ENCODE results near the gene OCA2.
"Not testable (repeated sequence)": the region's sequence is repeated elsewhere in the genome, so short reads cannot be mapped to it uniquely, and the experiment has no call there.

OCA2 gene

DNA sequence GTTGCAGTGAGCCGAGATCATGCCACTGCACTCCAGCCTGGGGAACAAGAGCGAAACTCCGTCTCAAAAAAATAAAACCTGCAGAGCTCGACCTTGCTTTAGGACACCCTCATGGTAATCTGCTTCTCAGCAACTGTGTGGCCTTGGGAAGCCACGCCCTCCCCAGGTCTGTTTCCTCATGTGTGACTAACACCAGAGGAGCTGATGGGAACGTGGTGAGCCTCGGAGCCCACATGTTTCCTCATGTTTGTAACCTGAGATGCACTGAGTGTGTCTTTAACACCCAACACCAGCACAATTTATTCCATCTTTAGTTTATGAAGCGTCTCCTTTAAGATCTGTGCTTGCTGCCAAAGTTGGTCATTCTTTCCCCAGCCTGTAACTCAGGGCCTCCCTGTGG is 142.8 kb downstream of the OCA2 start:
- no peak overlapping the region for H2AFZ ChIP-seq (ENCODE audit: low read length)
- no peak overlapping the region for H3K4me2 ChIP-seq (ENCODE audit: low read length)
- no peak overlapping the region for H3K4me3 ChIP-seq (ENCODE audit: low read depth, low read length, poor library complexity, severe bottlenecking)
- no peaks in the 10 kb centered on the region for H3K79me2 ChIP-seq (ENCODE audit: insufficient read depth, low read length)
- no peaks in the 10 kb centered on the region for H3F3A ChIP-seq (ENCODE audit: insufficient read depth, low read length)
- H3K9me3 ChIP-seq (ENCODE audit: low read length): no peaks in the 10 kb centered on the region
- H3K36me3 ChIP-seq (ENCODE audit: insufficient read depth, low read length): no peaks in the 10 kb centered on the region
- no peaks in the 10 kb centered on the region for H4K20me1 ChIP-seq (ENCODE audit: insufficient read depth, low read length)
- H3K27me3 ChIP-seq (ENCODE audit: insufficient read depth, low read length): no peaks in the 10 kb centered on the region
- no peaks in the 10 kb centered on the region for H3K9me2 ChIP-seq (ENCODE audit: low read depth, low read length)
- no peak for TF ChIP-seq EZH2 (IDR thresholded peaks at IDR 0.05; ENCODE audit: borderline replicate concordance, low read length)
- TF ChIP-seq, protein P1, sequence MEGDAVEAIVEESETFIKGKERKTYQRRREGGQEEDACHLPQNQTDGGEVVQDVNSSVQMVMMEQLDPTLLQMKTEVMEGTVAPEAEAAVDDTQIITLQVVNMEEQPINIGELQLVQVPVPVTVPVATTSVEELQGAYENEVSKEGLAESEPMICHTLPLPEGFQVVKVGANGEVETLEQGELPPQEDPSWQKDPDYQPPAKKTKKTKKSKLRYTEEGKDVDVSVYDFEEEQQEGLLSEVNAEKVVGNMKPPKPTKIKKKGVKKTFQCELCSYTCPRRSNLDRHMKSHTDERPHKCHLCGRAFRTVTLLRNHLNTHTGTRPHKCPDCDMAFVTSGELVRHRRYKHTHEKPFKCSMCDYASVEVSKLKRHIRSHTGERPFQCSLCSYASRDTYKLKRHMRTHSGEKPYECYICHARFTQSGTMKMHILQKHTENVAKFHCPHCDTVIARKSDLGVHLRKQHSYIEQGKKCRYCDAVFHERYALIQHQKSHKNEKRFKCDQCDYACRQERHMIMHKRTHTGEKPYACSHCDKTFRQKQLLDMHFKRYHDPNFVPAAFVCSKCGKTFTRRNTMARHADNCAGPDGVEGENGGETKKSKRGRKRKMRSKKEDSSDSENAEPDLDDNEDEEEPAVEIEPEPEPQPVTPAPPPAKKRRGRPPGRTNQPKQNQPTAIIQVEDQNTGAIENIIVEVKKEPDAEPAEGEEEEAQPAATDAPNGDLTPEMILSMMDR (IDR thresholded peaks at IDR 0.05; ENCODE audit: low read length): no peak
- H3K9ac ChIP-seq (ENCODE audit: low read length): no peak overlapping the region
- H3K4me1 ChIP-seq (ENCODE audit: insufficient read depth, low read length, severe bottlenecking): peaks cover 5% of the 10 kb centered on the region
- H3K27ac ChIP-seq (ENCODE audit: low read depth, low read length, poor library complexity, severe bottlenecking): no peak overlapping the region

- TF ChIP-seq, protein P1 (IDR thresholded peaks at IDR 0.05; ENCODE audit: low read length): no peak
- no peak for TF ChIP-seq EZH2 (IDR thresholded peaks at IDR 0.05; ENCODE audit: borderline replicate concordance, low read length)
- H3K9me3 ChIP-seq (ENCODE audit: low read length): no peaks in the 10 kb centered on the region
- H3K27ac ChIP-seq (ENCODE audit: low read depth, low read length, poor library complexity, severe bottlenecking): no peak overlapping the region
- H3K4me1 ChIP-seq (ENCODE audit: insufficient read depth, low read length, severe bottlenecking): peaks cover 5% of the 10 kb centered on the region
- H3K36me3 ChIP-seq (ENCODE audit: insufficient read depth, low read length): no peaks in the 10 kb centered on the region
- no peak overlapping the region for H3K9ac ChIP-seq (ENCODE audit: low read length)
- H3K79me2 ChIP-seq (ENCODE audit: insufficient read depth, low read length): no peaks in the 10 kb centered on the region
- no peaks in the 10 kb centered on the region for H4K20me1 ChIP-seq (ENCODE audit: insufficient read depth, low read length)
- no peak overlapping the region for H2AFZ ChIP-seq (ENCODE audit: low read length)
- H3K4me3 ChIP-seq (ENCODE audit: low read depth, low read length, poor library complexity, severe bottlenecking): no peak overlapping the region
- no peaks in the 10 kb centered on the region for H3K9me2 ChIP-seq (ENCODE audit: low read depth, low read length)
- H3K27me3 ChIP-seq (ENCODE audit: insufficient read depth, low read length): no peaks in the 10 kb centered on the region
- H3F3A ChIP-seq (ENCODE audit: insufficient read depth, low read length): no peaks in the 10 kb centered on the region
- H3K4me2 ChIP-seq (ENCODE audit: low read length): no peak overlapping the region
These were observed 144.0 kb downstream of the OCA2 start for GRCh38 chr15:27955087-27955486.

DNA sequence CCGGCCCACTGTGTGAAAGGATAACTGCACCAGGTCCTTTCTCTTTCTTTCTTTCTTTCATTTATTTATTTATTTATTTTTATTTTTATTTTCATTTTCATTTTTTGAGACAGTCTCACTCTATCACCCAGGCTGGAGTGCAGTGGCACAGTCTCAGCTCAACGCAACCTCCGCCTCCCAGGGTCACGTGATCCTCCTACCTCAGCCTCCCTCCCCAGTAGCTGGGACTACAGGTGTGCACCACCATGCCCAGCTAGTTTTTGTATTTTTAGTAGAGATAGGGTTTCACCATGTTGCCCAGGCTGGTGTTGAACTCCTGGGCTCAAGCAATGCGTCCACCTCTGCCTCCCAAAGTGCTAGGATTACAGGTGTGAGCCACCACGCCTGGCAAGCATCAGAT is 146.5 kb downstream of the OCA2 start:
- not testable (repeated sequence) for H3K9me2 ChIP-seq (ENCODE audit: low read depth, low read length); H3K4me2 ChIP-seq (ENCODE audit: low read length); H3K9ac ChIP-seq (ENCODE audit: low read length); H3K4me1 ChIP-seq (ENCODE audit: insufficient read depth, low read length, severe bottlenecking); H3K27ac ChIP-seq (ENCODE audit: low read depth, low read length, poor library complexity, severe bottlenecking); H3K9me3 ChIP-seq (ENCODE audit: low read length); H3K4me3 ChIP-seq (ENCODE audit: low read depth, low read length, poor library complexity, severe bottlenecking); H3K79me2 ChIP-seq (ENCODE audit: insufficient read depth, low read length); H3F3A ChIP-seq (ENCODE audit: insufficient read depth, low read length); H3K36me3 ChIP-seq (ENCODE audit: insufficient read depth, low read length); H4K20me1 ChIP-seq (ENCODE audit: insufficient read depth, low read length); H2AFZ ChIP-seq (ENCODE audit: low read length); H3K27me3 ChIP-seq (ENCODE audit: insufficient read depth, low read length)

GRCh38 chr15:27951191-27951890 is 147.8 kb downstream of the OCA2 start:
- H4K20me1 ChIP-seq (ENCODE audit: insufficient read depth, low read length): no peaks in the 10 kb centered on the region
- H3K9me3 ChIP-seq (ENCODE audit: low read length): no peaks in the 10 kb centered on the region
- H3K4me2 ChIP-seq (ENCODE audit: low read length): no peak overlapping the region
- H2AFZ ChIP-seq (ENCODE audit: low read length): no peak overlapping the region
- H3K36me3 ChIP-seq (ENCODE audit: insufficient read depth, low read length): no peaks in the 10 kb centered on the region
- H3K4me3 ChIP-seq (ENCODE audit: low read depth, low read length, poor library complexity, severe bottlenecking): no peak overlapping the region
- H3K4me1 ChIP-seq (ENCODE audit: insufficient read depth, low read length, severe bottlenecking): no peaks in the 10 kb centered on the region
- no peak overlapping the region for H3K9ac ChIP-seq (ENCODE audit: low read length)
- no peaks in the 10 kb centered on the region for H3K9me2 ChIP-seq (ENCODE audit: low read depth, low read length)
- no peak for TF ChIP-seq EZH2 (IDR thresholded peaks at IDR 0.05; ENCODE audit: borderline replicate concordance, low read length)
- TF ChIP-seq, protein P1 (IDR thresholded peaks at IDR 0.05; ENCODE audit: low read length): no peak
- no peaks in the 10 kb centered on the region for H3F3A ChIP-seq (ENCODE audit: insufficient read depth, low read length)
- H3K27ac ChIP-seq (ENCODE audit: low read depth, low read length, poor library complexity, severe bottlenecking): no peak overlapping the region
- H3K27me3 ChIP-seq (ENCODE audit: insufficient read depth, low read length): 0 out of 2 replicates have a peak, but pooled peaks cover 4% of the 10 kb centered on the region
- H3K79me2 ChIP-seq (ENCODE audit: insufficient read depth, low read length): no peaks in the 10 kb centered on the region
